HEK293 (cell line): Measurements from ENCODE around the gene PPIE.
A peak's percentile ranks its signal among the peaks of the same experiment; 100 is the strongest.

Source experiments
- CTCF ChIA-PET: fragments of 350-600 bp; formaldehyde crosslinking; extraction: SDS; loops from one replicate; lab custom pipeline; 2021; ENCODE audit warnings: antibody characterized with exemption; lab: Yijun Ruan, JAX
- POLR2A ChIA-PET: fragments of 300-600 bp; formaldehyde crosslinking; extraction: SDS; loops from one replicate; lab custom pipeline; 2020; ENCODE audit warnings: antibody characterized with exemption, inconsistent platforms; lab: Yijun Ruan, JAX
- H3K27ac ChIP-seq: fragments of 200-500 bp; sonication (Bioruptor generic); 2 replicates; pipeline ENCODE4 v1.5.1; 2014; ENCODE audit warnings: low read depth, low read length, control low read depth, inconsistent platforms; ENCODE audit errors: extremely low read depth
- H3K36me3 ChIP-seq, 2 experiments: fragments of 200-500 bp in 1 of 2; sonication (Bioruptor generic) in 1 of 2; 1 replicate in 1 of 2; 2 replicates in 1 of 2; pipeline ENCODE4 v1.5.1; 2014 to 2017; ENCODE audit warnings: inconsistent platforms in 2 of 2, low read length in 2 of 2; ENCODE audit not compliant: control insufficient read depth in 2 of 2, insufficient read depth in 1 of 2
- H3K4me1 ChIP-seq: fragments of 200-500 bp; sonication (Bioruptor generic); 2 replicates; pipeline ENCODE4 v1.5.1; 2014; ENCODE audit warnings: mild to moderate bottlenecking, low read length, inconsistent platforms; ENCODE audit not compliant: control insufficient read depth, insufficient read depth
- H3K4me3 ChIP-seq: 2 replicates; pipeline ENCODE4 v1.5.1; 2011; ENCODE audit warnings: low read depth, mild to moderate bottlenecking, control low read depth, low read length, moderate library complexity
- H3K9me3 ChIP-seq: fragments of 200-500 bp; sonication (Bioruptor generic); 2 replicates; pipeline ENCODE4 v1.5.1; 2014; ENCODE audit warnings: low read depth, low read length, inconsistent platforms; ENCODE audit not compliant: control insufficient read depth, insufficient read depth
- BCL11B ChIP-seq: fragments of 450-650 bp; formaldehyde crosslinking; IDR thresholded peaks from 2 replicates; pipeline ENCODE4 v1.5.1; 2016; ENCODE audit warnings: low read depth, missing biosample characterization, missing genetic modification characterization
- GLI2 ChIP-seq: fragments of 450-650 bp; formaldehyde crosslinking; IDR thresholded peaks from 2 replicates; pipeline ENCODE4; 2017; ENCODE audit warnings: missing biosample characterization, missing genetic modification characterization, low read depth, borderline replicate concordance
- GLIS1 ChIP-seq: fragments of 450-650 bp; formaldehyde crosslinking; IDR thresholded peaks from 2 replicates; pipeline ENCODE4 v1.5.1; 2016; ENCODE audit warnings: missing biosample characterization, missing genetic modification characterization
- SALL2 ChIP-seq: fragments of 450-650 bp; formaldehyde crosslinking; IDR thresholded peaks from 2 replicates; pipeline ENCODE4 v1.5.0; 2017; ENCODE audit warnings: missing biosample characterization, mild to moderate bottlenecking, missing genetic modification characterization, borderline replicate concordance
- SP7 ChIP-seq: fragments of 450-650 bp; formaldehyde crosslinking; IDR thresholded peaks from 2 replicates; pipeline ENCODE4 v1.5.1; 2016; ENCODE audit warnings: missing biosample characterization, missing genetic modification characterization
- ZBTB17 ChIP-seq: fragments of 450-650 bp; formaldehyde crosslinking; IDR thresholded peaks from 2 replicates; pipeline ENCODE4 v1.5.1; 2016; ENCODE audit warnings: missing biosample characterization, missing genetic modification characterization
- ZNF132 ChIP-seq: fragments of 450-650 bp; formaldehyde crosslinking; IDR thresholded peaks from 2 replicates; pipeline ENCODE4 v1.5.1; 2017; ENCODE audit warnings: missing biosample characterization, missing genetic modification characterization, borderline replicate concordance
- ZNF184 ChIP-seq: fragments of 450-650 bp; IDR thresholded peaks from 2 replicates; pipeline ENCODE4 v1.5.1; 2018; ENCODE audit warnings: missing biosample characterization, mild to moderate bottlenecking, missing genetic modification characterization
- ZNF24 ChIP-seq: fragments of 450-650 bp; formaldehyde crosslinking; IDR thresholded peaks from 2 replicates; pipeline ENCODE4 v1.5.1; 2016; ENCODE audit warnings: missing biosample characterization, missing genetic modification characterization
- ZNF341 ChIP-seq: fragments of 450-650 bp; formaldehyde crosslinking; IDR thresholded peaks from 2 replicates; pipeline ENCODE4; 2016; ENCODE audit warnings: low read depth, missing biosample characterization, missing genetic modification characterization
- ZNF37A ChIP-seq: fragments of 450-650 bp; IDR thresholded peaks from 2 replicates; pipeline ENCODE4 v1.5.1; 2018; ENCODE audit warnings: missing biosample characterization, missing genetic modification characterization
- ZNF433 ChIP-seq: fragments of 450-650 bp; formaldehyde crosslinking; IDR thresholded peaks from 2 replicates; pipeline ENCODE4 v1.5.1; 2016; ENCODE audit warnings: missing biosample characterization, missing genetic modification characterization, low read depth
- ZNF514 ChIP-seq: fragments of 450-650 bp; formaldehyde crosslinking; IDR thresholded peaks from 2 replicates; pipeline ENCODE4 v1.5.1; 2016; ENCODE audit warnings: missing biosample characterization, missing genetic modification characterization
- ZNF624 ChIP-seq: fragments of 450-650 bp; formaldehyde crosslinking; IDR thresholded peaks from 2 replicates; pipeline ENCODE4 v1.5.1; 2017; ENCODE audit warnings: missing biosample characterization, missing genetic modification characterization
- ZNF654 ChIP-seq: fragments of 450-650 bp; formaldehyde crosslinking; IDR thresholded peaks from 2 replicates; pipeline ENCODE4 v1.5.1; 2016; ENCODE audit warnings: low read depth, missing biosample characterization, missing genetic modification characterization
- ZNF747 ChIP-seq: fragments of 450-650 bp; formaldehyde crosslinking; IDR thresholded peaks from 2 replicates; pipeline ENCODE4 v1.5.1; 2016; ENCODE audit warnings: missing biosample characterization, missing genetic modification characterization
- ZNF843 ChIP-seq: fragments of 450-650 bp; formaldehyde crosslinking; IDR thresholded peaks from 2 replicates; pipeline ENCODE4 v1.5.1; 2016; ENCODE audit warnings: missing biosample characterization, missing genetic modification characterization
- TF ChIP-seq, protein P1 (sequence below): fragments of 450-650 bp; formaldehyde crosslinking; IDR thresholded peaks from 2 replicates; pipeline ENCODE4 v1.5.1; 2017; ENCODE audit warnings: missing biosample characterization, missing genetic modification characterization

The PPIE gene

DNA sequence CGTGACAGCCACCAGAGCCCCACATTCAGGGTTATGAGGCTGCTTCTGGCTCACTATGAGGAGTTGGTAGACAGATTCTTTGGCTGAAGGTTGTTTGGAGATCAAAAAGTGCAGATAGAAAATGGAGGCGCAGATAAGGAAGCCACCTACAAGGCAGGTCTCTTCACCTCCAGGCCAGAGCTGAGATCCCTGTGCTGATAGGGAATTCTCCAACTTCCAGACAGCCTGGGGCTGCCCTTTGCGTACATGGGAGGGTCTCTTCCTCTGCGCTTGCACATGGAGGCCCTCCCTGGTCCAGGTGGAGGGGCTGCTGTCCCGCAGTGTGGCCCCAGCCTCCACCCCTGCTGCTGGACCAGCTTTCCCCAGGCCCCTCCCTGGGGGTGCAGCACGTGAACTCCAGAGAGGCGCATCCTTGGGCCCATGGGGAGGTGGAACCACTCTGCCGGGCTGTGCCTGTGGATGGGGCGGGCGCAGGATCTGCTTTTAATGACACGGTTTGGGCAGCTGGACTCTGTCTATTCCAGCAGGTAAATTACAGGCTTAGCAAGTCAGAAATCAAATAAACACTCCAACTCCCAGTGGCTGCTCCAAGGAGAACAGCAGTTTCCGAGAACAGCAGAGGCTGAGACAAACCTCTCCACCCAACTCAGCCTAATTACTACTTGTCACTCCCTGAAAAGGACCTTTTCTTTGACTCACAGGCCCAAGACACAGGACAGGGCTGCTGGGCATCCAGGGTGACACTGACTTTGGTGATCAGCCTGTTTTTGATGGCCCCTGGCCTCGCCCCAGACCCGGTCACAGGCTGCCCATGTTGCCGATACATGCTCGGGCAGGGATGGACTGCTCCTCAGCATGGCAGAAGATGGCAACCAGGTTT is 20.1 kb downstream of the PPIE start:
- ChIA-PET POLR2A (no interaction called here), CTCF (no interaction called here)
- TF ChIP-seq SP7 (peak; percentile 96), ZNF341 (tag by site-specific recombination) (0 out of 2 replicates have a peak, but pooled peaks have one; percentile 10), ZNF514 (no peak), ZNF37A (tag by site-specific recombination) (no peak)
- peaks cover 4 to 76% of the 10 kb centered on the region in 2 experiments for H3K36me3 ChIP-seq
- H3K4me3 ChIP-seq, result no peak overlapping the region
- no peaks in the 10 kb centered on the region for H3K9me3 ChIP-seq
- no peaks in the 10 kb centered on the region for H3K4me1 ChIP-seq
- no peak overlapping the region for H3K27ac ChIP-seq

GRCh38 chr1:39759436-39759726 is 20.7 kb downstream of the PPIE start:
- ChIA-PET CTCF (no interaction called here), POLR2A (no interaction called here)
- H3K36me3 ChIP-seq, result peaks cover 0 to 70% of the 10 kb centered on the region in 2 experiments; a peak in 2 of 3 replicates
- no peaks in the 10 kb centered on the region for H3K4me1 ChIP-seq
- no peaks in the 10 kb centered on the region for H3K9me3 ChIP-seq
- H3K27ac ChIP-seq, result no peak overlapping the region
- TF ChIP-seq ZNF184 (no peak), ZBTB17 (peak; percentile 93)
- H3K4me3 ChIP-seq, result no peak overlapping the region

DNA sequence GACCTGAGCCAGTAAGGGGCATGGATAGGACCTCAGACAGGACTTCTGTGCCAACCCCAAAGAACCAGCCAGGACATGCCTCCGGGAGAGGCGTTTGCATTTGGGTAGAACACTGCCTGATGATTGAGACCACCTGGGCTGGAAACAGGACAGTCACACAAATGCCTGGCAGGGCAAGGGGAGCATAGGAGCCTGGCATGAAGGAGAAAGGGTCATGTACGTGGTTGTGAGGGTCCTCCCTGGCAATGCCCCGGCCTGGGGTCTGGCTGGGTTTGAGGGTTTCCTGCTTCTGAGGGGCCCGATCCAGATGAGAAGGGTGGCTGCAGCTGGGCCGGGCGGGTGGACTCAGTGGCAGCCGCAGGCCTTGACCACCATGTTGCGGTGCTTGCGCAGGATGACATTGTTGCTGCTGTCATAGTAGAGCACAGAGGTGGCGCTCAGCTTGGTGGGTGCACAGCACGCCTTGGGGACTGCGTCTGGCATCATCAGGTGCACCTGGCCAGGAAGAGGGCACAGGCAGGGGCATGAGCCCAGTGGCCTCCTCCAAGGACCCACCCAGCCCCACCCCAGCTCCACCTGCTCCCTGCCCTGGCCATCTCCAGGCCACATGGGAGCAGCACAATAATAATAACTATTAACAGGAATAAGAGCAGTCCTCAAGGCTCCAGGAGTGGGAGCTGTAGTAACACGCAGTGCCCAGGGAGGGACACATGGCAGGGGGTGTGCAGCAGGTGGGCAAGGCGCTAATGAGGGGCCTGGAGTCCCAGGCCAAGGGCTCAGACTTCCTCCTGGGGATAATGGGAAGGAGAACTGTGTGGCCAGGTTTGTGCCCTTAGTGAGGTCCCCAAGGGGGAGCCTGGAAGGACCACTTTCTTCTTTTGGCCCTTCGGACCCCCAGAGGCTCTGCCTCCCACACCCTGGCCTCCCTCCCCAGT is 21.7 kb downstream of the PPIE start:
- H3K4me3 ChIP-seq, result no peak overlapping the region
- ChIA-PET CTCF (no interaction called here), POLR2A (no interaction called here)
- H3K4me1 ChIP-seq, result no peaks in the 10 kb centered on the region
- H3K27ac ChIP-seq, result no peak overlapping the region
- peaks cover 0 to 60% of the 10 kb centered on the region in 2 experiments; a peak in 1 of 3 replicates for H3K36me3 ChIP-seq
- TF ChIP-seq, protein P1, sequence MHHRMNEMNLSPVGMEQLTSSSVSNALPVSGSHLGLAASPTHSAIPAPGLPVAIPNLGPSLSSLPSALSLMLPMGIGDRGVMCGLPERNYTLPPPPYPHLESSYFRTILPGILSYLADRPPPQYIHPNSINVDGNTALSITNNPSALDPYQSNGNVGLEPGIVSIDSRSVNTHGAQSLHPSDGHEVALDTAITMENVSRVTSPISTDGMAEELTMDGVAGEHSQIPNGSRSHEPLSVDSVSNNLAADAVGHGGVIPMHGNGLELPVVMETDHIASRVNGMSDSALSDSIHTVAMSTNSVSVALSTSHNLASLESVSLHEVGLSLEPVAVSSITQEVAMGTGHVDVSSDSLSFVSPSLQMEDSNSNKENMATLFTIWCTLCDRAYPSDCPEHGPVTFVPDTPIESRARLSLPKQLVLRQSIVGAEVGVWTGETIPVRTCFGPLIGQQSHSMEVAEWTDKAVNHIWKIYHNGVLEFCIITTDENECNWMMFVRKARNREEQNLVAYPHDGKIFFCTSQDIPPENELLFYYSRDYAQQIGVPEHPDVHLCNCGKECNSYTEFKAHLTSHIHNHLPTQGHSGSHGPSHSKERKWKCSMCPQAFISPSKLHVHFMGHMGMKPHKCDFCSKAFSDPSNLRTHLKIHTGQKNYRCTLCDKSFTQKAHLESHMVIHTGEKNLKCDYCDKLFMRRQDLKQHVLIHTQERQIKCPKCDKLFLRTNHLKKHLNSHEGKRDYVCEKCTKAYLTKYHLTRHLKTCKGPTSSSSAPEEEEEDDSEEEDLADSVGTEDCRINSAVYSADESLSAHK (tag by site-specific recombination), result no peak
- TF ChIP-seq GLIS1, result peak; percentile 48
- no peaks in the 10 kb centered on the region for H3K9me3 ChIP-seq

- Histone ChIP-seq H3K36me3 (peaks cover 0 to 53% of the 10 kb centered on the region in 2 experiments; a peak in 1 of 3 replicates), H3K4me1 (no peaks in the 10 kb centered on the region), H3K4me3 (no peak overlapping the region), H3K9me3 (no peaks in the 10 kb centered on the region), H3K27ac (no peak overlapping the region)
- CTCF ChIA-PET, result no interaction called here
- TF ChIP-seq BCL11B (tag by site-specific recombination), result no peak
- no peak for TF ChIP-seq ZNF24 (tag by site-specific recombination)
- no peak for TF ChIP-seq SALL2
- TF ChIP-seq ZNF132 (tag by site-specific recombination), result no peak
- no peak for TF ChIP-seq ZNF654 (tag by site-specific recombination)
- TF ChIP-seq ZNF624 (tag by site-specific recombination), result no peak
- no peak for TF ChIP-seq ZNF433 (tag by site-specific recombination)
- no peak for TF ChIP-seq ZNF843
- TF ChIP-seq ZNF747 (tag by site-specific recombination), result no peak
- no peak for TF ChIP-seq GLI2 (tag by site-specific recombination)
- POLR2A ChIA-PET, result no interaction called here
These were observed 22.3 kb downstream of the PPIE start for GRCh38 chr1:39761016-39761415.
